GM06990 (cell line): Measurements from ENCODE around the gene TSHZ3.

ENCODE experiments used
- DNase-seq: peaks from one replicate; pipeline ENCODE4 v3.0.0-alpha.2; 2011; ENCODE audit not compliant: insufficient read length; ENCODE audit errors: extremely low read depth
- H3K27me3 ChIP-seq: replicated peaks from 2 replicates; pipeline ENCODE4 v1.6.0; 2011; ENCODE audit warnings: low read length; ENCODE audit not compliant: control insufficient read depth, insufficient read depth
- H3K36me3 ChIP-seq: 2 replicates; pipeline ENCODE4 v1.5.1; 2011; ENCODE audit warnings: low read length; ENCODE audit not compliant: control insufficient read depth, insufficient read depth
- H3K4me3 ChIP-seq: replicated peaks from 2 replicates; pipeline ENCODE4 v1.5.1; 2011; ENCODE audit warnings: low read depth, mild to moderate bottlenecking, control low read depth, low read length
- TF ChIP-seq, protein P1 (sequence below): IDR thresholded peaks from 2 replicates; pipeline ENCODE4 v1.5.1; 2011; ENCODE audit warnings: low read length, control low read depth, mild to moderate bottlenecking, inconsistent platforms; ENCODE audit not compliant: insufficient read depth, poor library complexity, severe bottlenecking

Gene TSHZ3

DNA sequence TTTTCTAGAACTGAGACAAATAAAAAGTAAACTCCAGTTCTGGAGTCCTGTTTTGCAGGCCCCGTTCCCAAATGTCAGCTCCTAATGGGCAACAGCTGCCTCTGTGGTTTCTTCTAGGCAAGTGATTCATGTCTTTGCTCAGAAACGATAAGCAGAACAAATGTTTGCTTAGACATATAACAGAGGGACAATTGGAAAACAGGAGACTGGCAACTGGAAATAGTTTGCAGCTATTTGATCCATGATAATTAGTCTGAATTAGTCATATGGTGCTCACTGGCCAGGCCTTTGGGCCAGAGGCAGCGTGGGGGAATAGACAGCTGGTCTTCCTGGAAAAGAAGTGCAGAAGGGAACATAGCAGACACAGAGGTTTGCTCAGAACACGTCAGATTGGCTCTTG, 29.2 kb upstream of the TSHZ3 start:
- Histone ChIP-seq H3K27me3 (no peaks in the 10 kb centered on the region), H3K4me3 (no peak overlapping the region), H3K36me3 (no peaks in the 10 kb centered on the region)
- DNase-seq: no peak
- TF ChIP-seq, protein P1, sequence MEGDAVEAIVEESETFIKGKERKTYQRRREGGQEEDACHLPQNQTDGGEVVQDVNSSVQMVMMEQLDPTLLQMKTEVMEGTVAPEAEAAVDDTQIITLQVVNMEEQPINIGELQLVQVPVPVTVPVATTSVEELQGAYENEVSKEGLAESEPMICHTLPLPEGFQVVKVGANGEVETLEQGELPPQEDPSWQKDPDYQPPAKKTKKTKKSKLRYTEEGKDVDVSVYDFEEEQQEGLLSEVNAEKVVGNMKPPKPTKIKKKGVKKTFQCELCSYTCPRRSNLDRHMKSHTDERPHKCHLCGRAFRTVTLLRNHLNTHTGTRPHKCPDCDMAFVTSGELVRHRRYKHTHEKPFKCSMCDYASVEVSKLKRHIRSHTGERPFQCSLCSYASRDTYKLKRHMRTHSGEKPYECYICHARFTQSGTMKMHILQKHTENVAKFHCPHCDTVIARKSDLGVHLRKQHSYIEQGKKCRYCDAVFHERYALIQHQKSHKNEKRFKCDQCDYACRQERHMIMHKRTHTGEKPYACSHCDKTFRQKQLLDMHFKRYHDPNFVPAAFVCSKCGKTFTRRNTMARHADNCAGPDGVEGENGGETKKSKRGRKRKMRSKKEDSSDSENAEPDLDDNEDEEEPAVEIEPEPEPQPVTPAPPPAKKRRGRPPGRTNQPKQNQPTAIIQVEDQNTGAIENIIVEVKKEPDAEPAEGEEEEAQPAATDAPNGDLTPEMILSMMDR: no peak

DNA sequence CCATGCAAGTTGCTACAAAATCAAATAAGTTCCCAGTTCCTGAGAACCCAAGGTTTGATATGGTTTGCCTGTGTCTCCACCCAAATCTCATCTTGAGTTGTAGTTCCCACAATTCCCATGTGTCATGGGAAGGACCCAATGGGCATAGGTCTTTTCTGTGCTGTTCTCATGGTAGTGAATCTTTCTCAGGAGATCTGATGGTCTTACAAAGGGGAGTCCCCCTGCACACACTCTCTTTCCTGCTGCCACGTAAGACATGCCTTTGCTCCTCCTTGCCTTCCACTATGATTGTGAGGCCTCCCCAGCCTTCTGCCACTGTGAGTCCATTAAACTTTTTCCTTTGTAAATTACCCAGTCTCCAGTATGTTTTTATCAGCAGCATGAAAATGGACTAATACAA, 28.5 kb upstream of the TSHZ3 start:
- DNase-seq: no peak
- TF ChIP-seq, protein P1: no peak
- H3K27me3 ChIP-seq: no peaks in the 10 kb centered on the region

DNA sequence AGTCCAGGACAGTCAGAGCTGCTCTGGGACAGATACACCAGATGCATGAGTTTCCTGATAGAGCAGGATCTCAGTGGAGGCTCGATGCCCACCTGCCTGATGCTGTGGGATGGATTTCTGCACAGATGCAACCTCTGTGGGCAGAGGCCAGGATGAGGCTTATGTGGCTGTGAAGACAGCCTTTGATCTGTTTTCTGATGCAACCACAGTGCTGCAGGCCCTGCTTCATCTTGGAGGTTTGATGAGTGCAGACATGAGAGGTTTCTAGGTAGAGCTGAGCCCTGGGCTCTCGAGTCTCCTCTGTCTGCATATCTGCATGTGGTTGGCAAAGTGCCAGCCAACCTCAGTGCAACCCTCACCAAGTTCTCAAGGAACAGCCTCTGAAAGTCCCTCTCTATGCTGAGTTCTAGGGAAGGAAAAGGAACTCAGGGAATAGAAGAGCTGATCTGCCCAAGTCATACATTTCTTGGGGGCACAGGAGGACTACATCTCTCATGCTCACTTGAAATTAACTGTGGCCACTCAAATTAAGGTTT, 23.1 kb upstream of the TSHZ3 start:
- no peaks in the 10 kb centered on the region for H3K27me3 ChIP-seq
- DNase-seq: no peak
- no peak overlapping the region for H3K4me3 ChIP-seq
- TF ChIP-seq, protein P1: no peak
- no peaks in the 10 kb centered on the region for H3K36me3 ChIP-seq

More for the DNA sequence above, 28.5 kb upstream of the TSHZ3 start:
- Histone ChIP-seq H3K4me3 (no peak overlapping the region), H3K36me3 (no peaks in the 10 kb centered on the region)

DNA sequence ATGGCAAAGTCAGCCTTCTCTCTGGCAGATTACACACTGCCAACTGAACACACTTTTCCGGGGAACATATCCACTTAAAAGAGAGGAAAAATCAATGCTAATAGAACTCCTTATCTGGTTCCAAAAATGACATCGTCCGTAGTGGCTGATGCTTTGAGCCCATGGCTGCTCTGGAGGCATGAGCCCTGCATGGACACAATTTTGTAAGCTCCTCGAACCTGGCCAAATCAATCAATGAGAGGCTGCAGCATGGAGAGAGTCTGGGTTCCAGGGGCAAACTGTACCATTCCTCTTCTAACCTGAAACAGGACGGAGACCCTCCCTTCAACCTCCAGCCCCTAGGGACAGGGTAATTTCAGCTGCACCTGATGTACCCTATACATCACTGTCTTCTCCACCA, 21.0 kb upstream of the TSHZ3 start:
- no peaks in the 10 kb centered on the region for H3K27me3 ChIP-seq
- TF ChIP-seq, protein P1: no peak
- DNase-seq: no peak
- no peaks in the 10 kb centered on the region for H3K36me3 ChIP-seq
- H3K4me3 ChIP-seq: no peak overlapping the region

DNA sequence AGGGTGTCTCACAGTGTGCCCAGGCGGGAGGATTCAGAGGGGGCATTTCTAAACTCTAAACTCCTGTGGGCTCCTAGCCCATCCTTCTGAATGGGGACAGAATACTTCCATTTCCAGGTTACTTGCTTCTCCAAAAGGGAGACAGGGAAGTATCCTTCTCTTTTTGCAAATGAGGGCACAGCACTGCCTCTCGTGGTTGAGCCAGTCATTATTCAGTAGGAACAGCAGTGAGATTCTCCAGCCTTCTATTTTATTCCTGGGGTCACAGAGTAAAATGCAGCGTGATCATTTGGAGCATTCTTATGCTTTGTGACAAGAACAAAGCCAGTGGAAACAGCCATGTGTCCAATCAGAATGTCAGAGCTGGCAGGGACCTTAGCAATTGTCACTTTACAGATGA, 15.7 kb upstream of the TSHZ3 start:
- H3K4me3 ChIP-seq: no peak overlapping the region
- no peaks in the 10 kb centered on the region for H3K27me3 ChIP-seq
- H3K36me3 ChIP-seq: no peaks in the 10 kb centered on the region
- TF ChIP-seq, protein P1: no peak
- DNase-seq: no peak

DNA sequence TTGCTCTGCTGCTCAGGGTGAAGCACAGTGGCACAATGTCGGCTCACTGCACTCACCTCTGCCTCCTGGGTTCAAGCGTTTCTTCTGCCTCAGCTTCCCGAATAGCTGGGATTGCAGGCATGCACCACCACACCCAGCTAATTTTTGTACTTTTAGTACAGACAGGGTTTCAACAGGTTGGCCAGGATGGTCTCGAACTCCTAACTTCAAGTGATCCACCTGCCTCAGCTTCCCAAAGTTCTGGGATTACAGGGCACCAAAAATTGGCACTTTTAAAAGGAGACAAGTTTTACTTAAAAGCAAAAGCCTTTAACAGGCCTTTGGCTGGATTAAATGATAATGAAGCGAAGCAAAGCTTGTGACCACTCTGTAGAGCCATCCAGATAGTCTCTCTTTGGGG, 12.5 kb upstream of the TSHZ3 start:
- no peak for DNase-seq
- no peaks in the 10 kb centered on the region for H3K27me3 ChIP-seq
- TF ChIP-seq, protein P1: no peak
- H3K36me3 ChIP-seq: no peaks in the 10 kb centered on the region
- H3K4me3 ChIP-seq: no peak overlapping the region
